ENCODE data around the gene TMPRSS7. TPM values are rescaled to one million over a fixed set of nuclear protein-coding genes. Genes with fewer than 3 reads are reported as not detected.
A peak's percentile ranks its signal among the peaks of the same experiment; 100 is the strongest.

Gene TMPRSS7
- total RNA-seq, 6 experiments from 2014 or later = 0.10 TPM; not detected in 5

- H3K36me3 Mint-ChIP-seq (ENCODE audit: low read depth) = peaks cover 6% of the 10 kb centered on the region
- H3K27me3 Mint-ChIP-seq (ENCODE audit: insufficient read depth) = no peaks in the 10 kb centered on the region; the same call in 1 of the 2 replicates
- no peak for TF ChIP-seq CTCF (IDR thresholded peaks at IDR 0.05)
- H3K27ac Mint-ChIP-seq = peak overlapping the region; percentile 57
- H3K4me1 Mint-ChIP-seq (ENCODE audit: low read depth) = peaks cover 41% of the 10 kb centered on the region
- peak; percentile 38 for DNase-seq
- no peaks in the 10 kb centered on the region for H3K9me3 Mint-ChIP-seq
- H3K4me3 Mint-ChIP-seq = no peak overlapping the region
These were observed 92.0 kb downstream of the TMPRSS7 start for GRCh38 chr3:112126511-112126911.

GRCh38 chr3:112127522-112128494 is 93.3 kb downstream of the TMPRSS7 start:
- Mint-ChIP-seq H3K27me3 (ENCODE audit: insufficient read depth) (no peaks in the 10 kb centered on the region; the same call in 1 of the 2 replicates), H3K4me1 (ENCODE audit: low read depth) (peaks cover 41% of the 10 kb centered on the region), H3K9me3 (no peaks in the 10 kb centered on the region), H3K27ac (no peak overlapping the region), H3K36me3 (ENCODE audit: low read depth) (peaks cover 3% of the 10 kb centered on the region), H3K4me3 (no peak overlapping the region)
- TF ChIP-seq CTCF (IDR thresholded peaks at IDR 0.05) = no peak
- DNase-seq = no peak

GRCh38 chr3:112128843-112129727 is 94.5 kb downstream of the TMPRSS7 start:
- Mint-ChIP-seq H3K27me3 (ENCODE audit: insufficient read depth) (no peaks in the 10 kb centered on the region), H3K27ac (peak overlapping the region; percentile 57), H3K4me3 (no peak overlapping the region), H3K4me1 (ENCODE audit: low read depth) (peaks cover 41% of the 10 kb centered on the region), H3K9me3 (no peaks in the 10 kb centered on the region), H3K36me3 (ENCODE audit: low read depth) (no peaks in the 10 kb centered on the region)
- DNase-seq = peak; percentile 66
- no peak for TF ChIP-seq CTCF (IDR thresholded peaks at IDR 0.05)

GRCh38 chr3:112129925-112130637 is 95.5 kb downstream of the TMPRSS7 start:
- no peaks in the 10 kb centered on the region for H3K9me3 Mint-ChIP-seq
- peaks cover 44% of the 10 kb centered on the region for H3K4me1 Mint-ChIP-seq (ENCODE audit: low read depth)
- TF ChIP-seq CTCF (IDR thresholded peaks at IDR 0.05) = no peak
- H3K4me3 Mint-ChIP-seq = no peak overlapping the region
- no peaks in the 10 kb centered on the region for H3K27me3 Mint-ChIP-seq (ENCODE audit: insufficient read depth)
- DNase-seq = no peak
- no peaks in the 10 kb centered on the region for H3K36me3 Mint-ChIP-seq (ENCODE audit: low read depth)
- peak overlapping the region; percentile 57; the same call in 1 of the 2 replicates for H3K27ac Mint-ChIP-seq

- H3K4me1 Mint-ChIP-seq (ENCODE audit: low read depth) = peaks cover 39% of the 10 kb centered on the region
- no peaks in the 10 kb centered on the region for H3K36me3 Mint-ChIP-seq (ENCODE audit: low read depth)
- no peaks in the 10 kb centered on the region for H3K9me3 Mint-ChIP-seq
- H3K4me3 Mint-ChIP-seq = no peak overlapping the region
- H3K27ac Mint-ChIP-seq = no peak overlapping the region
- no peak for TF ChIP-seq CTCF (IDR thresholded peaks at IDR 0.05)
- no peaks in the 10 kb centered on the region for H3K27me3 Mint-ChIP-seq (ENCODE audit: insufficient read depth)
- no peak for DNase-seq
These were observed 96.1 kb downstream of the TMPRSS7 start for GRCh38 chr3:112130638-112130993.

Data from HFFc6 (cell line).